Mesangial cell (primary cell): ENCODE measurements around the gene FOXO6. TPM values are rescaled to one million over a fixed set of nuclear protein-coding genes. Genes with fewer than 3 reads are reported as not detected.

ENCODE experiments used
- total RNA-seq: library from RNA; depleted of rRNA; stranded (reverse); fragments of >200 nt; gene quantifications from 2 replicates; pipeline ENCODE4 v1.2.3, GENCODE V29; 2015

FOXO6 gene
- total RNA-seq, result 0.65 and 3.8 TPM in 2 replicates

GRCh38 chr1:41360786-41361494 is at the start of gene FOXO6:
FOXO6 (plus strand) TSS chr1:41361434.

Other genes with a start within 250 kb of the FOXO6 start
- 18.3 and 35.4 TPM in 2 replicates for gene SCMH1, start 119.1 kb upstream of the FOXO6 start, total RNA-seq
- 5.2 and 15.2 TPM in 2 replicates for gene EDN2, start 123.2 kb downstream of the FOXO6 start, total RNA-seq